Subcutaneous adipose tissue (tissue), 4 donors: ENCODE results near the gene SYT14. TPM values are rescaled to one million over a fixed set of nuclear protein-coding genes. Genes with fewer than 3 reads are reported as not detected.

ENCODE experiments used
- CTCF ChIP-seq: fragments of 450-650 bp; IDR thresholded peaks from one replicate; pipeline ENCODE4 v1.5.1; 2016; ENCODE audit warnings: low read depth, mild to moderate bottlenecking, control low read depth, antibody characterized with exemption, moderate library complexity
- total RNA-seq, 4 donors: library from RNA; depleted of rRNA; stranded (reverse); fragments of >200 nt; gene quantifications; one replicate each; pipeline ENCODE4 v1.1.0, GENCODE V29; 2016

SYT14 gene
- total RNA-seq, 4 donors from 2014 or later = not detected

- no peak for TF ChIP-seq CTCF
Measured at GRCh38 chr1:210092366-210092765, 154.3 kb downstream of the SYT14 start.

- TF ChIP-seq CTCF = no peak
Measured at GRCh38 chr1:210093461-210093860, 155.4 kb downstream of the SYT14 start.

- no peak for TF ChIP-seq CTCF
Measured at GRCh38 chr1:210098356-210098755, 160.3 kb downstream of the SYT14 start.

- TF ChIP-seq CTCF = no peak
Measured at GRCh38 chr1:210099921-210100320, 161.9 kb downstream of the SYT14 start.

- no peak for TF ChIP-seq CTCF
Measured at GRCh38 chr1:210104103-210104502, 166.1 kb downstream of the SYT14 start.

- no peak for TF ChIP-seq CTCF
Measured at GRCh38 chr1:210117198-210117597, 179.2 kb downstream of the SYT14 start.

GRCh38 chr1:210117681-210118170 lies 179.7 kb downstream of the SYT14 start:
- TF ChIP-seq CTCF = no peak
